Subcutaneous abdominal adipose tissue (tissue), 5 donors: ENCODE results near the gene CDR2.
A peak's percentile ranks its signal among the peaks of the same experiment; 100 is the strongest.
"Not testable (repeated sequence)": the region's sequence is repeated elsewhere in the genome, so short reads cannot be mapped to it uniquely, and the experiment has no call there.

ENCODE experiments used
- H3K27ac ChIP-seq: one replicate; pipeline ENCODE4 v1.7.0; 2013; ENCODE audit warnings: low read depth, mild to moderate bottlenecking, inconsistent platforms, low read length, moderate library complexity
- H3K27me3 ChIP-seq, 5 donors: one replicate each; pipeline ENCODE4 v1.7.0; 2013; ENCODE audit warnings: low read length in 5 of 5, inconsistent platforms in 1 of 5; ENCODE audit not compliant: control insufficient read depth in 5 of 5, insufficient read depth in 4 of 5
- H3K36me3 ChIP-seq, 5 donors: one replicate each; pipeline ENCODE4 v1.7.0; 2013; ENCODE audit warnings: low read length in 5 of 5; ENCODE audit not compliant: control insufficient read depth in 5 of 5, insufficient read depth in 5 of 5
- H3K4me1 ChIP-seq, 5 donors: one replicate each; pipeline ENCODE4 v1.7.0; 2013; ENCODE audit warnings: low read length in 5 of 5, mild to moderate bottlenecking in 3 of 5, moderate library complexity in 1 of 5; ENCODE audit not compliant: control insufficient read depth in 5 of 5, insufficient read depth in 5 of 5
- H3K4me3 ChIP-seq, 5 donors: one replicate each; pipeline ENCODE4 v1.7.0; 2013; ENCODE audit warnings: low read length in 5 of 5, low read depth in 1 of 5
- H3K9ac ChIP-seq, 5 donors: one replicate each; pipeline ENCODE4 v1.7.0; 2013; ENCODE audit warnings: low read length in 5 of 5, mild to moderate bottlenecking in 4 of 5, moderate library complexity in 3 of 5
- H3K9me3 ChIP-seq, 5 donors: one replicate each; pipeline ENCODE4 v1.7.0; 2013; ENCODE audit warnings: low read length in 5 of 5; ENCODE audit not compliant: control insufficient read depth in 5 of 5
- donor health status: healthy.
- donor health status: healthy.
- donor health status: healthy.
- donor health status: healthy.
- donor health status: healthy.

Gene CDR2

DNA sequence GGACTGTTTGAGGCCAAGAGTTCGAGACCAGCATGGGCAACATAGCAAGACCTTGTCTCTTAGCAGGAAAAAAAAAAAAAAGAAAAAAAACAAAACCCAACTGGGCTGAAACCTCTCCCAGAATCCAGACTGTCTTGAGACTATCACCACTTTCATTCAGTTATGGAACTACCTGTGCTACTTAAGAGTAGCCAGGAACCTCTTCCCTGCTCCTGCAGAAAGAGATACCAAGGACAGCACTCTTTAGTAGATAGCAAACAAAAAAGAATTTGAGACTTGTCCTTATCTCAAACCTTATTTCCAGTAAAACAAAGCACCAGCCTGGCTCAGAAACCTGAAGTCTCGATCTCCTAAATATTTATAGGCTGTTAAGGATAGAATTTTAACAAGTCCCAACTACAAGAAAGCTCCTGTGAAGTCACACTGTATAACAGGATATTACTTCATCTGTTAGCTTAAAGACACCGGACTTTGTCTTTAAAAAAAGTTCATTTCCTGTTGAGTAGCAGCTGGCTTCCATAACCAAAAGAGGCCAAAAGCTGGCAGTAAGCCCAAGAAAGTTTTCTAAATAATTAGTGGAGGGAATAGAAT is 5.1 kb downstream of the CDR2 start:
- Histone ChIP-seq H3K36me3 (peaks cover 2 to 5% (median 4%) of the 10 kb centered on the region in 5 donors), H3K4me3 (no peak overlapping the region), H3K9me3 (no peaks in the 10 kb centered on the region), H3K4me1 (peaks cover 0 to 48% (median 33%) of the 10 kb centered on the region in 5 donors), H3K27ac (peak overlapping the region; percentile 65), H3K9ac (no peak overlapping the region), H3K27me3 (no peaks in the 10 kb centered on the region)

DNA sequence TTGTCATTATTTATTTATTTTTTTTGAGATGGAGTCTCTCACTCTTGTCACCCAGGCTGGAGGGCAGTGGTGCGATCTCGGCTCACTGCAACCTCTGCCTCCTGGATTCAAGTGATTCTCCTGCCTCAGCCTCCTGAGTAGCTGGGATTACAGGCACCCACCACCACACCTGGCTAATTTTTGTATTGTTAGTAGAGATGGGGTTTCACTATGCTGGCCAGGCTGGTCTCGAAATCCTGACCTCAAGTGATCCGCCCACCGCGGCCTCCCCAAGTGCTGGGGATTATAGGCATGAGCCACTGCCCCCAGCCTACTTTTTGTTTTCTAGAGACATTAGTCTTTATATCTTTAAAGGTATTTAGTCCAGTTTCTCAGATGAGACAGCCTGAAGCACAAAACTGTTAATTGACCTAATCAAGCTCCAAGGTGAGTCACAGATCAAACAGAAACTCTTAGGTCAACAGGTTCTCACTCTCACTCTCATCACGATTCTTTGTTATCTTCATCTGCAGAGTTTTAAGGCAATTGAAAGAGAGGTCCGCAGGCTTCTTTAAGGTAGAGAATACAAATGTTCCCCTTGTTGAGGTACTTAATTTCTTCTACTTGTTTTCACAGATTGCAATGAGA is 6.1 kb downstream of the CDR2 start:
- H3K9me3 ChIP-seq, result not testable (repeated sequence)
- Histone ChIP-seq H3K4me1 (peaks cover 0 to 41% (median 26%) of the 10 kb centered on the region in 5 donors), H3K27ac (peak overlapping the region; percentile 65)

GRCh38 chr16:22366889-22367288 is 7.5 kb downstream of the CDR2 start:
- Histone ChIP-seq H3K27ac (no peak overlapping the region), H3K4me1 (peaks cover 0 to 27% (median 12%) of the 10 kb centered on the region in 5 donors), H3K9ac (no peak overlapping the region), H3K36me3 (peaks cover 9 to 20% (median 14%) of the 10 kb centered on the region in 5 donors), H3K9me3 (no peaks in the 10 kb centered on the region), H3K4me3 (no peak overlapping the region), H3K27me3 (no peaks in the 10 kb centered on the region)

More for the DNA sequence above, 6.1 kb downstream of the CDR2 start:
- not testable (repeated sequence) for H3K9ac ChIP-seq, H3K4me3 ChIP-seq, H3K27me3 ChIP-seq
- peaks cover 8 to 13% (median 12%) of the 10 kb centered on the region in 5 donors for H3K36me3 ChIP-seq

DNA sequence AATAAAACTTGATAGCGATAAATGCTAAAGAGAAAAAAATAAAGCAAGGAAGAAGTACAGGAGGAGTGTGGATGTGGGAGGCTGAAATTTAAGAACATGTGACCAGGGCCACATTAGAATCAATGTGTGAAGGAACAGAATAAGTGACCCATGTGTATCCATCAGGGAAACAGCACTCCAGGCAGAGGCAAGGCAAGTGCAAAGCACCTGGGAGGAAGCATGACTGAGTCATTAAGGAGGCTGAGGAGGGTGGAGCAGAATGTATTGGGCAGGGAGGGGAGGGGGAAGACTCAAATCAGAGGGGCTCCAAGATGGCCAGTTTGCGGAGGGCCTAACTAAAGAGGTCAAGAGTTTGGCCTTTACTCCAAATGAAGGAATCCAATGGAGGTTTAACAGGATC is 8.0 kb downstream of the CDR2 start:
- Histone ChIP-seq H3K9me3 (no peaks in the 10 kb centered on the region), H3K4me3 (no peak overlapping the region), H3K4me1 (peaks cover 0 to 22% (median 12%) of the 10 kb centered on the region in 5 donors), H3K27me3 (no peaks in the 10 kb centered on the region), H3K27ac (no peak overlapping the region), H3K36me3 (peaks cover 9 to 21% (median 14%) of the 10 kb centered on the region in 5 donors), H3K9ac (no peak overlapping the region)

DNA sequence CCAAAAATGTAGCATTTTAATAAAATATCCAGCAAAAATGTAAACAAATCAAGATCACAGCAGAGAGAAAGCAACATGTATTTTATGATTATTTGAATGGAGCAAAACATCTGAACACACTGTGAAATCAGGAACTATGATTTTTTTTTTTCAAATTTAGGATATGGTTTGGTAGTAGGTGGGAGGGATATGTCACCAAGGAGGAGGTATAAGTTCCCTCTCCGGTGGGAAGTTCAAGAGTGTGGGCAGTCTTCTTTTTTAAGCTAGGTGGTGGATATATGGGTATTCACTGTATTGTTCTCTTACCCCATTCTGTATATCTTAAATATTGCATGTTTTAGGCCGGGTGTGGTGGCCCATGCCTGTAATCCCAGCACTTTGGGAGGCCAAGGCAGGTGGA is 10.2 kb downstream of the CDR2 start:
- no peaks in the 10 kb centered on the region for H3K9me3 ChIP-seq
- no peak overlapping the region for H3K9ac ChIP-seq
- H3K4me3 ChIP-seq, result no peak overlapping the region
- peaks cover 9 to 30% (median 15%) of the 10 kb centered on the region in 5 donors for H3K36me3 ChIP-seq
- H3K4me1 ChIP-seq, result peaks cover 0 to 4% (median 0%) of the 10 kb centered on the region in 5 donors
- no peak overlapping the region for H3K27ac ChIP-seq
- no peaks in the 10 kb centered on the region for H3K27me3 ChIP-seq

DNA sequence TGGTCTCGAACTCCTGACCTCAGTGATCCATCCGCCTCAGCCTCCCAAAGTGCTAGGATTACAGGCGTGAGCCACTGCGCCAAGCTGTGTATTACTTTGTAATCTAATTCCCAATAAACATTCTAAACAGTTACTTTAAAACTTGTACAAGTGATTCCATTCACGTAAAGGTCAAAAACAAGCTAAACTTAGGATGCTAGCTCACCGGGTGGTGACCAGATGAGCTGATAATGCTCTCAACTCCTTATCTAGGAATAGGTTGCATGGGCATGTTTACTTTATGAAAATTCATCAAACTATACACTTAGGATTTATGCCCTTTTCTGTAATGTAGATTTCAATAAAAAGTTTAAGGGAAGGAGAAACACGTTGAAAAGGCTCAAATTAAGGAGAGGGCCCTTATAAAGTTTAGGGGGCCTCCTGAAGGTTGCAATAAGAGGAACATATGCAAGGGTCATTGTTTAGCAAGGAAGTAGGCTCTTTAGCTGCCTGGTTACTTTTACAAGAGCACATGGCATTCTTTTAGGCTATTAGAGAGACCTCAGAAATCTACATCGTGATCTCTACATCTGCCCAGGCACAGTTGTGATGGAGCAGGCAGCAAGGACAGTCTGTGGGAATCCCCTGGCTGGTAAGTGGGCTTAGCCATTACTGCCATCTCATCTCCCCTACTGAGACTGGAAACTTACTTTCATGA is 13.3 kb downstream of the CDR2 start:
- Histone ChIP-seq H3K4me3 (no peak overlapping the region), H3K4me1 (no peaks in the 10 kb centered on the region), H3K36me3 (peaks cover 9 to 30% (median 18%) of the 10 kb centered on the region in 5 donors), H3K27ac (no peak overlapping the region), H3K27me3 (no peaks in the 10 kb centered on the region), H3K9ac (no peak overlapping the region), H3K9me3 (no peaks in the 10 kb centered on the region)

- no peaks in the 10 kb centered on the region for H3K4me1 ChIP-seq
- peaks cover 7 to 30% (median 14%) of the 10 kb centered on the region in 5 donors for H3K36me3 ChIP-seq
- H3K9ac ChIP-seq, result no peak overlapping the region
These were observed 14.7 kb downstream of the CDR2 start for GRCh38 chr16:22359679-22360078.

GRCh38 chr16:22358000-22358399 is 16.4 kb downstream of the CDR2 start:
- Histone ChIP-seq H3K4me3 (no peak overlapping the region), H3K9me3 (no peaks in the 10 kb centered on the region), H3K4me1 (peaks cover 0 to 13% (median 12%) of the 10 kb centered on the region in 5 donors), H3K27ac (no peak overlapping the region), H3K9ac (no peak overlapping the region), H3K36me3 (peaks cover 0 to 20% (median 8%) of the 10 kb centered on the region in 5 donors), H3K27me3 (no peaks in the 10 kb centered on the region)

More at GRCh38 chr16:22359679-22360078, 14.7 kb downstream of the CDR2 start:
- no peaks in the 10 kb centered on the region for H3K27me3 ChIP-seq
- no peaks in the 10 kb centered on the region for H3K9me3 ChIP-seq
- no peak overlapping the region for H3K27ac ChIP-seq
- no peak overlapping the region for H3K4me3 ChIP-seq

GRCh38 chr16:22357635-22357971 is 16.8 kb downstream of the CDR2 start:
- Histone ChIP-seq H3K4me3 (no peak overlapping the region), H3K27ac (no peak overlapping the region), H3K4me1 (peaks cover 0 to 17% (median 14%) of the 10 kb centered on the region in 5 donors), H3K36me3 (peaks cover 0 to 17% (median 8%) of the 10 kb centered on the region in 5 donors), H3K9me3 (no peaks in the 10 kb centered on the region), H3K9ac (no peak overlapping the region), H3K27me3 (no peaks in the 10 kb centered on the region)
